IMR-90 (cell line): Measurements from ENCODE around the gene TPI1. TPM values are rescaled to one million over a fixed set of nuclear protein-coding genes. Genes with fewer than 3 reads are reported as not detected.

ENCODE experiments used
- ATAC-seq: fragments of 200-7000 bp; cut with Tn5 transposase; 2 replicates; pipeline ENCODE4 v1.9.1; 2020; ENCODE audit warnings: low read depth, mild to moderate bottlenecking, moderate library complexity
- BruUV-seq: library from RNA; stranded (reverse); fragments of 400-500 nt; replicated peaks from 2 replicates; lab custom pipeline; 2021; lab: Mats Ljungman, UMichigan
- CTCF ChIA-PET: fragments of 300-600 bp; formaldehyde crosslinking; extraction: SDS; loops from one replicate; lab custom pipeline; 2021; ENCODE audit warnings: antibody characterized with exemption; lab: Yijun Ruan, JAX
- POLR2A ChIA-PET: fragments of 300-600 bp; sonication (Branson Sonifier 250); formaldehyde crosslinking; loops from one replicate; lab custom pipeline; 2022; ENCODE audit warnings: antibody characterized with exemption; ENCODE audit not compliant: unreplicated experiment; lab: Charles Lee
- DNase-seq: peaks from one replicate; pipeline ENCODE4 v3.0.0; 2013
- H2AFZ ChIP-seq: replicated peaks from 2 replicates; pipeline ENCODE3; 2013; ENCODE audit warnings: low read length, mild to moderate bottlenecking; ENCODE audit not compliant: poor library complexity
- H2AK5ac ChIP-seq: 2 replicates; pipeline ENCODE4 v1.6.1; 2013; ENCODE audit warnings: low read depth, low read length, inconsistent platforms
- H2AK9ac ChIP-seq: replicated peaks from 2 replicates; pipeline ENCODE3; 2013; ENCODE audit warnings: mild to moderate bottlenecking, low read depth, low read length, moderate library complexity; ENCODE audit not compliant: poor library complexity
- H2BK120ac ChIP-seq: 2 replicates; pipeline ENCODE4 v1.6.1; 2013; ENCODE audit warnings: low read depth, low read length, inconsistent platforms
- H2BK15ac ChIP-seq: 3 replicates; pipeline ENCODE4 v1.6.1; 2013; ENCODE audit warnings: low read depth, low read length, inconsistent platforms
- H2BK20ac ChIP-seq: 2 replicates; pipeline ENCODE4 v1.6.1; 2013; ENCODE audit warnings: low read depth, mild to moderate bottlenecking, inconsistent platforms, low read length, moderate library complexity
- H2BK5ac ChIP-seq: 2 replicates; pipeline ENCODE4 v1.6.1; 2013; ENCODE audit warnings: mild to moderate bottlenecking, low read depth, low read length, inconsistent platforms; ENCODE audit not compliant: poor library complexity, severe bottlenecking
- H3K14ac ChIP-seq: replicated peaks from 2 replicates; pipeline ENCODE4 v1.6.1; 2013; ENCODE audit warnings: low read depth, low read length, inconsistent platforms
- H3K18ac ChIP-seq: 2 replicates; pipeline ENCODE4 v1.6.1; 2013; ENCODE audit warnings: low read depth, low read length, control low read depth
- H3K23ac ChIP-seq: 2 replicates; pipeline ENCODE4 v1.6.1; 2013; ENCODE audit warnings: low read depth, low read length, inconsistent platforms
- H3K27ac ChIP-seq: 2 replicates; pipeline ENCODE4 v1.5.1; 2013; ENCODE audit warnings: mild to moderate bottlenecking, control low read depth, low read length; ENCODE audit not compliant: insufficient read depth
- H3K27me3 ChIP-seq: 2 replicates; pipeline ENCODE4 v1.6.1; 2013; ENCODE audit warnings: low read length; ENCODE audit not compliant: control insufficient read depth, insufficient read depth
- H3K36me3 ChIP-seq: 2 replicates; pipeline ENCODE4 v1.6.1; 2013; ENCODE audit warnings: low read length, mixed read lengths; ENCODE audit not compliant: control insufficient read depth, insufficient read depth
- H3K4ac ChIP-seq: 2 replicates; pipeline ENCODE4 v1.6.1; 2013; ENCODE audit warnings: low read depth, low read length, inconsistent platforms
- H3K4me1 ChIP-seq: 2 replicates; pipeline ENCODE4 v1.6.1; 2013; ENCODE audit warnings: low read length, mixed read lengths; ENCODE audit not compliant: control insufficient read depth, insufficient read depth
- H3K4me2 ChIP-seq: 2 replicates; pipeline ENCODE4 v1.6.1; 2013; ENCODE audit warnings: low read depth, mild to moderate bottlenecking, control low read depth, low read length, moderate library complexity
- H3K4me3 ChIP-seq: 2 replicates; pipeline ENCODE4 v1.5.1; 2013; ENCODE audit warnings: low read depth, mild to moderate bottlenecking, control low read depth, low read length, moderate library complexity; ENCODE audit not compliant: insufficient read depth
- H3K56ac ChIP-seq: 2 replicates; pipeline ENCODE4 v1.6.1; 2013; ENCODE audit warnings: low read length, inconsistent platforms; ENCODE audit not compliant: insufficient read depth; ENCODE audit errors: extremely low read depth
- H3K79me1 ChIP-seq, 2 experiments: 2 replicates each; pipeline ENCODE4 v1.6.1; 2013; ENCODE audit warnings: low read length in 2 of 2, inconsistent platforms in 1 of 2, low read depth in 1 of 2
- H3K9ac ChIP-seq: 2 replicates; pipeline ENCODE4 v1.6.1; 2013; ENCODE audit warnings: low read depth, low read length, control low read depth
- H3K9me1 ChIP-seq: 2 replicates; pipeline ENCODE4 v1.6.1; 2013; ENCODE audit warnings: low read length, inconsistent platforms; ENCODE audit not compliant: insufficient read depth
- H3K9me3 ChIP-seq: 2 replicates; pipeline ENCODE4 v1.6.1; 2013; ENCODE audit warnings: low read length; ENCODE audit not compliant: control insufficient read depth, insufficient read depth
- H4K20me1 ChIP-seq: 2 replicates; pipeline ENCODE4 v1.6.1; 2013; ENCODE audit warnings: low read length, inconsistent platforms; ENCODE audit not compliant: insufficient read depth
- H4K5ac ChIP-seq: 2 replicates; pipeline ENCODE4 v1.6.1; 2013; ENCODE audit warnings: mild to moderate bottlenecking, low read depth, low read length, control low read depth
- H4K8ac ChIP-seq, 2 experiments: 2 replicates each; pipeline ENCODE4 v1.6.1; 2013; ENCODE audit warnings: low read depth in 2 of 2, low read length in 2 of 2, control low read depth in 1 of 2, inconsistent platforms in 1 of 2
- H4K91ac ChIP-seq: 2 replicates; pipeline ENCODE4 v1.6.1; 2013; ENCODE audit warnings: low read depth, low read length, inconsistent platforms; ENCODE audit not compliant: insufficient read depth
- BHLHE40 ChIP-seq: fragments of 150-350 bp; IDR thresholded peaks from 2 replicates; pipeline ENCODE4 v1.6.1; 2016; ENCODE audit warnings: mild to moderate bottlenecking, low read depth, low read length
- CEBPB ChIP-seq: IDR thresholded peaks from 2 replicates; pipeline ENCODE4 v1.6.1; 2012; ENCODE audit warnings: low read depth, low read length, improper control_type of control experiment
- CHD1 ChIP-seq: IDR thresholded peaks from 2 replicates; pipeline ENCODE4 v1.6.1; 2012; ENCODE audit warnings: low read depth, low read length, improper control_type of control experiment
- FOS ChIP-seq: fragments of 150-350 bp; IDR thresholded peaks from 2 replicates; pipeline ENCODE4 v1.6.1; 2016; ENCODE audit warnings: low read depth, low read length
- MAFK ChIP-seq: IDR thresholded peaks from 2 replicates; pipeline ENCODE4 v1.6.1; 2012; ENCODE audit warnings: low read depth, low read length, improper control_type of control experiment
- MAZ ChIP-seq: IDR thresholded peaks from 2 replicates; pipeline ENCODE4 v1.6.1; 2012; ENCODE audit warnings: low read depth, mild to moderate bottlenecking, low read length, improper control_type of control experiment, moderate library complexity, borderline replicate concordance
- MXI1 ChIP-seq: IDR thresholded peaks from 2 replicates; pipeline ENCODE4 v1.6.1; 2012; ENCODE audit warnings: low read depth, mild to moderate bottlenecking, low read length, moderate library complexity, borderline replicate concordance
- NFE2L2 ChIP-seq: fragments of 150-350 bp; IDR thresholded peaks from 2 replicates; pipeline ENCODE4 v1.6.1; 2016; ENCODE audit warnings: low read depth, mild to moderate bottlenecking, low read length
- POLR2A ChIP-seq: IDR thresholded peaks from 2 replicates; pipeline ENCODE4 v1.6.1; 2012; ENCODE audit warnings: mild to moderate bottlenecking, low read depth, low read length
- RAD21 ChIP-seq: IDR thresholded peaks from 2 replicates; pipeline ENCODE4 v1.6.1; 2012; ENCODE audit warnings: low read length, improper control_type of control experiment
- RFX5 ChIP-seq: IDR thresholded peaks from 2 replicates; pipeline ENCODE4 v1.8.0; 2012; ENCODE audit warnings: low read depth, mild to moderate bottlenecking, low read length, moderate library complexity
- SMC3 ChIP-seq: fragments of 150-350 bp; IDR thresholded peaks from 2 replicates; pipeline ENCODE4 v1.6.1; 2016; ENCODE audit warnings: low read depth, mild to moderate bottlenecking, antibody characterized with exemption, low read length, moderate library complexity
- USF2 ChIP-seq: fragments of 150-350 bp; IDR thresholded peaks from 2 replicates; pipeline ENCODE4 v1.6.1; 2017; ENCODE audit warnings: mild to moderate bottlenecking, antibody characterized with exemption, low read length, low read depth
- WGBS, 2 experiments: methylation state at CpG; one replicate each; pipeline versions ENCODE4 v1.1.5 to v1.1.7; 2013; ENCODE audit warnings: missing lambda C conversion rate in 2 of 2; ENCODE audit not compliant: insufficient read length in 1 of 2; ENCODE audit errors: extremely low coverage in 2 of 2; 5-methylcytosine and 5-hydroxymethylcytosine counted together
- dilution Hi-C: fragments of 300-500 bp; cut with HindIII; formaldehyde crosslinking; loops from one replicate; pipeline ENCODE4 v1.14.3; 2018; ENCODE audit warnings: low sequenced_read_pairs; ENCODE audit not compliant: unreplicated experiment
- in situ Hi-C: fragments of 300-500 bp; cut with MboI; formaldehyde crosslinking; loops from 3 replicates; pipeline ENCODE4 v1.14.3; 2019; ENCODE audit warnings: low sequenced_read_pairs, inconsistent platforms, mixed read lengths
- intact Hi-C: fragments of 100-400 bp; cut with micrococcal nuclease; formaldehyde crosslinking; loops from 2 replicates; pipeline ENCODE4 v1.10.0; 2022
- polyA plus RNA-seq, 3 experiments: library from polyadenylated mRNA; depleted of rRNA; stranded (reverse); fragments of >200 nt; gene quantifications; 2 replicates each; pipeline ENCODE4 v1.2.3, GENCODE V29; 2012; ENCODE audit warnings: low replicate concordance in 1 of 3
- total RNA-seq: library from RNA; depleted of rRNA; stranded (reverse); fragments of >200 nt; gene quantifications from 2 replicates; pipeline ENCODE4 v1.2.3, GENCODE V29; 2012

Gene TPI1
- total and polyA plus RNA-seq, 2 of the 4 experiments (the other 2 are of a cell fraction), result 1,995 to 2,176 TPM

- Histone ChIP-seq H4K8ac (peak overlapping the region in 1 of 2 experiments; percentile 95; a peak in 2 of 4 replicates), H3K79me1 (no peaks in the 10 kb centered on the region; a peak in 1 of 4 replicates), H2AK5ac (peak overlapping the region; percentile 65; the same call in 1 of the 2 replicates), H3K27ac (no peak overlapping the region), H3K9me3 (no peaks in the 10 kb centered on the region), H2AFZ (peak overlapping the region; percentile 96), H2BK120ac (no peak overlapping the region), H3K18ac (no peak overlapping the region), H2BK20ac (no peak overlapping the region), H3K36me3 (no peaks in the 10 kb centered on the region; the same call in 1 of the 2 replicates), H4K91ac (no peak overlapping the region), H2BK15ac (no peak overlapping the region), H3K4ac (peak overlapping the region; percentile 76), H2AK9ac (peak overlapping the region; percentile 89), H3K4me2 (peak overlapping the region; percentile 96), H4K20me1 (no peaks in the 10 kb centered on the region), H3K56ac (no peak overlapping the region), H3K14ac (no peak overlapping the region), H2BK5ac (no peak overlapping the region), H3K9me1 (peaks cover 4% of the 10 kb centered on the region), H3K9ac (peak overlapping the region; percentile 81), H3K4me1 (peaks cover 3% of the 10 kb centered on the region; the same call in 1 of the 2 replicates), H3K4me3 (0 out of 2 replicates have a peak overlapping the region, but pooled peaks have one; percentile 90), H3K27me3 (no peaks in the 10 kb centered on the region), H4K5ac (0 out of 2 replicates have a peak overlapping the region, but pooled peaks have one; percentile 20), H3K23ac (peak overlapping the region; percentile 20; the same call in 1 of the 2 replicates)
- DNase-seq (no peak), ATAC-seq (no peak)
- intact Hi-C loops, result no loop called here
- POLR2A ChIA-PET, result interaction anchor here (1.0 kb wide), 1 partner anchor 20 kb away, joined by 4 read pairs; no protein-coding TSS in a partner anchor
- CTCF ChIA-PET, result interaction anchor here (0.5 to 1.5 kb wide), 3 partner anchors 14 to 91 kb away, joined by 3 to 7 read pairs (median 6); partner anchors contain the start of gene SPSB2
- in situ Hi-C loops, result no loop called here
- no TSS peak for BruUV-seq
- WGBS, 2 experiments, result 45% methylated on average over 2 of the region's 5 CpGs; no CpG with 5 or more reads in 1 of the 2 experiments
- dilution Hi-C loops, result no loop called here
- TF ChIP-seq SMC3 (no peak), CHD1 (no peak), RFX5 (no peak), MAFK (no peak), FOS (no peak), CEBPB (no peak), NFE2L2 (no peak), RAD21 (no peak), MAZ (no peak), POLR2A (no peak), MXI1 (no peak), USF2 (no peak), BHLHE40 (no peak)
Measured at GRCh38 chr12:6905414-6906040, 38.2 kb downstream of the TPI1 start.
